Measurements from ENCODE around the gene RPRD1A. TPM values are rescaled to one million over a fixed set of nuclear protein-coding genes. Genes with fewer than 3 reads are reported as not detected.

Gene RPRD1A
- total RNA-seq, 3 donors from 2014 or later = 51.5 to 76.8 (median 59.3) TPM

DNA sequence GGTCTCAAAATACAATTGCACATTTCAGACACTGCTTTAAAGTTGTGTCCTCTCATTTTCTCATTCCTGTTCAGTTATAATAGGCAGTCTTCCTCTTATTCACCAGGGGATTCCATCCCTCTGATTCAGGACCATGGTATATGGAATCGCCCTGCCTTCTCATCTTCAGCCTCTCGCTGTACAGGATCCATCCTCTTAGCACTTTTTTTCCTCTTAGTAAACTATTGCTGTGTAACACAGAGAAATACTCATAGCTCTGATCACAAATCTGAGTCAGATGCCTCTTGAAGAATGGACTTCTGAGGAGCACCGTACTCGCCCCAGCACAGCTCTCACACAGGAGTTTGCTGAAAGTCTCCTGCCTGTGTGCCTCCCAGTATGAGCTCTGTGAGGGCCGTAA lies 83.5 kb downstream of the RPRD1A start:
- TF ChIP-seq POLR2A (IDR thresholded peaks at IDR 0.05) (no peak), CTCF (IDR thresholded peaks at IDR 0.05) (no peak), POLR2AphosphoS5 (IDR thresholded peaks at IDR 0.05) (no peak)
- Histone ChIP-seq H3K4me1 (no peaks in the 10 kb centered on the region), H3K27ac (no peak overlapping the region), H3K27me3 (no peaks in the 10 kb centered on the region), H3K36me3 (no peaks in the 10 kb centered on the region), H3K9me3 (no peaks in the 10 kb centered on the region), H3K4me3 (no peak overlapping the region)
- intact Hi-C loops (cut with DNase I; ENCODE audit: low total_unique reads) = no loop called here
- DNase-seq (ENCODE audit: low spot score in 2 of 2) = no peak

GRCh38 chr18:35983147-35983546 lies 84.2 kb downstream of the RPRD1A start:
- intact Hi-C loops (cut with DNase I; ENCODE audit: low total_unique reads) = no loop called here
- H3K27me3 ChIP-seq = no peaks in the 10 kb centered on the region

GRCh38 chr18:35982409-35983114 lies 84.8 kb downstream of the RPRD1A start:
- Histone ChIP-seq H3K27me3 (no peaks in the 10 kb centered on the region), H3K36me3 (no peaks in the 10 kb centered on the region), H3K4me1 (no peaks in the 10 kb centered on the region), H3K9me3 (no peaks in the 10 kb centered on the region), H3K27ac (no peak overlapping the region), H3K4me3 (no peak overlapping the region)
- no peak for DNase-seq (ENCODE audit: low spot score in 2 of 2)
- TF ChIP-seq POLR2AphosphoS5 (IDR thresholded peaks at IDR 0.05) = no peak
- intact Hi-C loops (cut with DNase I; ENCODE audit: low total_unique reads) = no loop called here

More at GRCh38 chr18:35983147-35983546, 84.2 kb downstream of the RPRD1A start:
- Histone ChIP-seq H3K9me3 (no peaks in the 10 kb centered on the region), H3K4me3 (no peak overlapping the region), H3K27ac (no peak overlapping the region), H3K36me3 (no peaks in the 10 kb centered on the region), H3K4me1 (no peaks in the 10 kb centered on the region)
- TF ChIP-seq POLR2AphosphoS5 (IDR thresholded peaks at IDR 0.05) (no peak), POLR2A (IDR thresholded peaks at IDR 0.05) (no peak), CTCF (IDR thresholded peaks at IDR 0.05) (no peak)
- no peak for DNase-seq (ENCODE audit: low spot score in 2 of 2)

GRCh38 chr18:35979112-35979511 lies 88.2 kb downstream of the RPRD1A start:
- Histone ChIP-seq H3K36me3 (no peaks in the 10 kb centered on the region), H3K27me3 (no peaks in the 10 kb centered on the region), H3K4me1 (peaks cover 0 to 3% of the 10 kb centered on the region in 2 donors), H3K9me3 (no peaks in the 10 kb centered on the region), H3K27ac (no peak overlapping the region), H3K4me3 (no peak overlapping the region)
- intact Hi-C loops (cut with DNase I; ENCODE audit: low total_unique reads) = no loop called here
- DNase-seq (ENCODE audit: low spot score in 2 of 2) = no peak
- no peak for TF ChIP-seq CTCF (IDR thresholded peaks at IDR 0.05)
- TF ChIP-seq POLR2AphosphoS5 (IDR thresholded peaks at IDR 0.05) = no peak
- TF ChIP-seq POLR2A (IDR thresholded peaks at IDR 0.05) = no peak

- H3K9me3 ChIP-seq = no peaks in the 10 kb centered on the region
- TF ChIP-seq POLR2A (IDR thresholded peaks at IDR 0.05) (no peak), POLR2AphosphoS5 (IDR thresholded peaks at IDR 0.05) (no peak), CTCF (IDR thresholded peaks at IDR 0.05) (no peak)
Observed at GRCh38 chr18:35974181-35974580, 93.2 kb downstream of the RPRD1A start.

More at GRCh38 chr18:35974181-35974580, 93.2 kb downstream of the RPRD1A start:
- no peak for DNase-seq (ENCODE audit: low spot score in 2 of 2)
- Histone ChIP-seq H3K4me3 (no peak overlapping the region), H3K36me3 (no peaks in the 10 kb centered on the region), H3K27me3 (no peaks in the 10 kb centered on the region), H3K27ac (no peak overlapping the region), H3K4me1 (peaks cover 0 to 8% of the 10 kb centered on the region in 2 donors)
- intact Hi-C loops (cut with DNase I; ENCODE audit: low total_unique reads) = no loop called here

Measured in breast epithelium (tissue), 4 donors.